ENCODE data around the gene ZNF862. TPM values are rescaled to one million over a fixed set of nuclear protein-coding genes. Genes with fewer than 3 reads are reported as not detected.
"Not testable (repeated sequence)": the region's sequence is repeated elsewhere in the genome, so short reads cannot be mapped to it uniquely, and the experiment has no call there.

Gene ZNF862
- total RNA-seq, 1 donor, result 8.8 TPM

DNA sequence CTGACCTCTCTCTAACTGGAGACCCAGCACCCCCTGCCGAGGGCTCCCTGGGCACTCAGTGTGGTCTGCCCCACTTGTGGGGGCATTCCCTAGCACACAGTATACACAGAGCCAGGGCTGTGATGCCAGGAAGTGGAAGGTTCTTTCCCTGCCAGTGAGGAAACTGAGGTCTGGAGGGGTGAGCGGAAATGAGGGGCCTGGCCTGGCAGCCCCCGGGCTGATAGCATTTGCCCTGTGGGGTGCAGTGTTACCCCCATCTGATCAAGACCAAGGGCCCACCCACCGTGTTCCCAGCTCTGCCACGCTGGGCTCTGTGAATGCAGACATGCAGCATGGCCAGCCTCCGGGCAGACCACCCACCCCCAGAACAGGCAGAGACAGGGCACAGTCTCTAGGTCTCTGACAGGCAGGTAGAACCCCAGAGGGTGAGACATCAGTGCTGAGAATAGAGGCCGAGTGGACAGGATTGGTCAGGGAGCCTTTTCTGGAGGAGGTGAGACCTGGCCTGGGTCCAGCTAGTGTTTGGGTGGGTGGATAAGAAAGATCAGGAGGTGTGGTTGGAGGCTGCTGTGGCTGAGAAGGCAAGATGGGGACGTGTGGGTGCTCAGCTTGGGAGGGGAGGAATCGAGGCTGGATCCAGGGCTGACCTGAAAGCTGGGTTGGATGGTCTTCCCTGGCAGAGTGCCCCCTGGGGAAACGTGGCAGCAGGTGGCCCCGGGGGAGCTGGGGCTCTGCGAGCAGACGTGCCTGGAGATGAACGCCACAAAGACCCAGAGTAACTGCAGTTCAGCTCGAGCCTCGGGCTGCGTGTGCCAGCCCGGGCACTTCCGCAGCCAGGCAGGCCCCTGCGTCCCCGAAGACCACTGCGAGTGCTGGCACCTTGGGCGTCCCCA, 10.8 kb upstream of the ZNF862 start:
- TF ChIP-seq, protein P1, sequence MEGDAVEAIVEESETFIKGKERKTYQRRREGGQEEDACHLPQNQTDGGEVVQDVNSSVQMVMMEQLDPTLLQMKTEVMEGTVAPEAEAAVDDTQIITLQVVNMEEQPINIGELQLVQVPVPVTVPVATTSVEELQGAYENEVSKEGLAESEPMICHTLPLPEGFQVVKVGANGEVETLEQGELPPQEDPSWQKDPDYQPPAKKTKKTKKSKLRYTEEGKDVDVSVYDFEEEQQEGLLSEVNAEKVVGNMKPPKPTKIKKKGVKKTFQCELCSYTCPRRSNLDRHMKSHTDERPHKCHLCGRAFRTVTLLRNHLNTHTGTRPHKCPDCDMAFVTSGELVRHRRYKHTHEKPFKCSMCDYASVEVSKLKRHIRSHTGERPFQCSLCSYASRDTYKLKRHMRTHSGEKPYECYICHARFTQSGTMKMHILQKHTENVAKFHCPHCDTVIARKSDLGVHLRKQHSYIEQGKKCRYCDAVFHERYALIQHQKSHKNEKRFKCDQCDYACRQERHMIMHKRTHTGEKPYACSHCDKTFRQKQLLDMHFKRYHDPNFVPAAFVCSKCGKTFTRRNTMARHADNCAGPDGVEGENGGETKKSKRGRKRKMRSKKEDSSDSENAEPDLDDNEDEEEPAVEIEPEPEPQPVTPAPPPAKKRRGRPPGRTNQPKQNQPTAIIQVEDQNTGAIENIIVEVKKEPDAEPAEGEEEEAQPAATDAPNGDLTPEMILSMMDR (IDR thresholded peaks at IDR 0.05; ENCODE audit: insufficient read depth, low read length), result no peak
- H3K4me3 ChIP-seq (ENCODE audit: low read depth, low read length), result no peak overlapping the region
- DNase-seq (ENCODE audit: low read depth), result no peak

DNA sequence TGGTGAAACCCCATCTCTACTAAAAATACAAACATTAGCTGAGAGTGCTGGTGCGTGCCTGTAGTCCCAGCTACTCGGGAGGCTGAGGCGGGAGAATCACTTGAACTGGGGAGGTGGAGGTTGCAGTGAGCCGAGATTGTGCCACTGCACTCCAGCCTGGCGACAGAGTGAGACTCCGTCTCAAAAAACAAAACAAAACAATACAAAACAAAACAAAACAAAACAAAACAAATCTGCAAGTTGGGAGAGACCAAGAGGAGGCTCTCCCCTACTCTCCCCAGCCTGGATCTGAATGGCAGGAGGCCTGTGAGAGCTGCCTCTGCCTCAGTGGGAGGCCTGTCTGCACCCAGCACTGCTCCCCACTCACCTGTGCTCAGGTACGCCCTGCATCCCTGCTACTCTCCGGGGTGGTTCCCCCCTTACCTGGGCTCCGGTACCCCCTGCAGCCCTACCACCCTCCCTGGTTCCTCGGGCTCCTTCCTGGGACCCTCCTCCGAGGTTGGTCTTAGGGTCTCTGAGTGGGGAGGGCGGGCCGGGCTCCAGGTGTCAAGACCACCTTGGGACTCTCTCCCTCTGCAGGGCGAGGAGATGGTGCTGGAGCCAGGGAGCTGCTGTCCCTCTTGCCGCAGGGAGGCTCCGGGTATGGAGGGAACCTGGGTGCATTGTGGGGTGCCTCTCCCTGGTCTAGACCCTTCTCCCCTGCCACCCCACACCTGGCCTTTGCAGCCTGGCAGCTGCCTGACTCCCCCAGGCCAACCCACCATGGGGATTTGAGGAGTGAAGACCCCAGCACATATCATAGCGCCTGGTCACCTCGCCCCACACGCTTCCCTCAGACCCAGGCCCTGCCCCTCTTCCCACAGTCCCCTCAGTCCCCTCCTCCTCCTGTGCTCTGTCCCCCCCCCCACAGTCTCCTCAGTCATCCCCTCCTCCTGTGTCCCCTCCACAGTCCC, 9.5 kb upstream of the ZNF862 start:
- DNase-seq (ENCODE audit: low read depth), result no peak
- TF ChIP-seq, protein P1 (IDR thresholded peaks at IDR 0.05; ENCODE audit: insufficient read depth, low read length), result no peak
- H3K4me3 ChIP-seq (ENCODE audit: low read depth, low read length), result no peak overlapping the region

DNA sequence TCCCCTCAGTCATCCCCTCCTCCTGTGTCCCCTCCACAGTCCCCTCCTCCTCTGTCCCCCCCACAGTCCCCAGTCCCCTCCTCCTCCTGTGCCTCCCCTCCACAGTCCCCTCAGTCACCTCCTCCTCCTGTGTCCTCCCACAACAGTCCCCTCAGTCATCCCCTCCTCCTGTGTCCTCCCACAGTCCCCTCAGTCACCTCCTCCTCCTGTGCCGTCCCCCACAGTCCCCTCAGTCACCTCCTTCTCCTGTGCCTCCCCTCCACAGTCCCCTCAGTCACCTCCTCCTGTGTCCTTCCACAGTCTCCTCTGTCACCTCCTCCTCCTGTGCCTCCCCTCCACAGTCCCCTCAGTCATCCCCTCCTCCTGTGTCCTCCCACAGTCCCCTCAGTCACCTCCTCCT, 7.6 kb upstream of the ZNF862 start:
- not testable (repeated sequence) for DNase-seq (ENCODE audit: low read depth)

DNA sequence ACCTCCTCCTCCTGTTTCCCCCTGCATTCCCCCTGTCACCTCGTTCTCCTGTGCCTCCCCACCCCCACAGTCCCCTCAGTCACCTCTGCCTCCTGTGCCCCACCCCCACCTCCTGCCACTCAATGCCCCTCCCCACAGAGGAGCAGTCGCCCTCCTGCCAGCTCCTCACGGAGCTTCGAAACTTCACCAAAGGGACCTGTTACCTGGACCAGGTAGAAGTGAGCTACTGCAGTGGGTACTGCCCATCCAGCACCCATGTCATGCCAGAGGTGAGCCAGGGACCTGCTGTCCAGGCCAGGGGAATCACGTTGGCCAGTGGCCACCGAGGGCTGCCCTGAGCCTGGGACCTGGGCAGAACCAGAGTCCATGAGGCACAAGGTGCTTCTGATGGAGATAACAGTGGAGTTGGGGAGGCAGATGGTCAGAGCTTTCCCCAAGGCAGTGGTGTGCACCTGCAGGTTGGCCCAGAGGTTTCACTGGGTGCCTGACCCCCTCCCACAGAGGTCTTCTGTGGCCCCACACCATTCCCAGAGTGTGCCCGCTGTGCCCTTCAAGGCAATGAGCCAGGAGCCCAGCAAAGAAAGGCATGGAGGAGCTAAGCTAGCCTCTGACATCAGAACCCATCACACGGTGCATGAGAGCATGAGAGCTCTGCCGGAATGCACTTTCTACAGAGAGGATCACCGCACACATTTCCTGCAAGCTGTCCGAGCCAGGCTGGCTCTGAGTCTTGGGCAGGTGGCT, 7.0 kb upstream of the ZNF862 start:
- no peak overlapping the region for H3K4me3 ChIP-seq (ENCODE audit: low read depth, low read length)
- no peak for DNase-seq (ENCODE audit: low read depth)
- TF ChIP-seq, protein P1 (IDR thresholded peaks at IDR 0.05; ENCODE audit: insufficient read depth, low read length), result no peak

More for the DNA sequence above, 7.6 kb upstream of the ZNF862 start:
- H3K4me3 ChIP-seq (ENCODE audit: low read depth, low read length), result not testable (repeated sequence)

DNA sequence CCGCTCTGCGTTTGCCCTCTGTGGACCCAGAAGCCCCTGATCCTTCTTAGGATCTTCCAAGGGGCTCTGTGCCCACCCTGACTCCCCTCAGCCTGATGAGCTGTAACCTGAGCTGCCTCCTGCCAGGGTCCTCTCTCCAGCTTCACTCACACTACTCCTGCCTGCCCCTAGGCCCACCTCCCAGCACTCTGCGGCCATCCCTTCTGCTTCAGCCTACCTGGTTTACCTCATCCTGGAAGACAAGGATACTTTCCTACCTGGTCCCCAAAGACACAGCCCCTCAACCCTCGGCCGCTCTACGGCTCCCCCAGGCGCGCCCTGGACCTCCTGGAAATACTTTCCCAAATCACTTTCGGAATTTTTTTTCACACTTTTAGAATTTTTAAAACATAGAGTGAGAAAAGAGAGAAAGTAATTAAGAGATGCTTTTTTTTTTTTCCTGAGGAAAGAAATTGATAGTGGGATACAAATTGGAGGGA, 6.4 kb upstream of the ZNF862 start:
- no peak for DNase-seq (ENCODE audit: low read depth)
- H3K4me3 ChIP-seq (ENCODE audit: low read depth, low read length), result no peak overlapping the region
- TF ChIP-seq, protein P1 (IDR thresholded peaks at IDR 0.05; ENCODE audit: insufficient read depth, low read length), result no peak

DNA sequence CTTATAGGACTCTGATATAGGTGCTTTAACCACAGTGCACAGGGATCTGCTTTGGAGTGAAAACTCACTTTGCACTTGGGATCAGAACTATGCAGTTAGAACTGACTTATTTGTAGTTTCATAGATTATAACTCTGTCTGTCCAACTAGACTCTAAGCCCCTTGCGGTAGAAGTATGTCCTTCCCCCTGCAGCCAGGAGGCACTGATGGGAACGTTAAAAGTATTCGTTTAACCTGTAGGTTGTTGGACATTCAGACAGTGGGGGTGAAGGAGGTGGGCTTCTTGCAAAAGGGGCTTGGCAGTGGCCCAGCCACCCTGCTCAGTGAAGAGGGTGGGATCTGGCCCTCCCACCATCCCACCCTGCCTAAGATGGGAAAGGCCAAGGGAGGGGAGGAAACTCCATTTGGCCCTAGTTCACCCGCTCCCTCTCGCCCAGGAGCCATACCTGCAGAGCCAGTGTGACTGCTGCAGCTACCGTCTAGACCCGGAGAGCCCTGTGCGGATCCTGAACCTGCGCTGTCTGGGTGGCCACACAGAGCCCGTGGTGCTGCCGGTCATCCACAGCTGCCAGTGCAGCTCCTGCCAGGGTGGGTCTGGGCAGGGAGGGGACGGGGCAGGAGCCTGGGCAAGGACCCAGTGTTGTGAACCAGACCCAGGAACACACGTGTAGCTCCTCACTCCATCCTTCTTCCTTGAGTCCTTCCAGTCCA, 5.7 kb upstream of the ZNF862 start:
- TF ChIP-seq, protein P1 (IDR thresholded peaks at IDR 0.05; ENCODE audit: insufficient read depth, low read length), result no peak
- H3K4me3 ChIP-seq (ENCODE audit: low read depth, low read length), result no peak overlapping the region
- no peak for DNase-seq (ENCODE audit: low read depth)

All from fibroblast of the aortic adventitia (primary cell).